GM13977 (cell line): Measurements from ENCODE around the gene SCAANT1.

Experiments
- DNase-seq: peaks from one replicate; pipeline ENCODE4 v3.0.0; 2012; ENCODE audit warnings: low spot score
- in situ Hi-C: fragments of 300-500 bp; cut with MboI; formaldehyde crosslinking; loops from one replicate; pipeline ENCODE4 v1.12.0; 2022; ENCODE audit warnings: low sequenced_read_pairs, low pct_unique_long_range_greater_than_20kb, mixed read lengths, inconsistent platforms; ENCODE audit not compliant: unreplicated experiment
- TF ChIP-seq, protein P1 (sequence below): IDR thresholded peaks from 2 replicates; pipeline ENCODE4 v1.5.1; 2012; ENCODE audit warnings: mild to moderate bottlenecking, control low read depth; ENCODE audit not compliant: insufficient read depth; ENCODE audit errors: extremely low read depth, missing control alignments

The SCAANT1 gene

GRCh38 chr3:63945558-63946096 is 33.4 kb upstream of the SCAANT1 start:
- TF ChIP-seq, protein P1, sequence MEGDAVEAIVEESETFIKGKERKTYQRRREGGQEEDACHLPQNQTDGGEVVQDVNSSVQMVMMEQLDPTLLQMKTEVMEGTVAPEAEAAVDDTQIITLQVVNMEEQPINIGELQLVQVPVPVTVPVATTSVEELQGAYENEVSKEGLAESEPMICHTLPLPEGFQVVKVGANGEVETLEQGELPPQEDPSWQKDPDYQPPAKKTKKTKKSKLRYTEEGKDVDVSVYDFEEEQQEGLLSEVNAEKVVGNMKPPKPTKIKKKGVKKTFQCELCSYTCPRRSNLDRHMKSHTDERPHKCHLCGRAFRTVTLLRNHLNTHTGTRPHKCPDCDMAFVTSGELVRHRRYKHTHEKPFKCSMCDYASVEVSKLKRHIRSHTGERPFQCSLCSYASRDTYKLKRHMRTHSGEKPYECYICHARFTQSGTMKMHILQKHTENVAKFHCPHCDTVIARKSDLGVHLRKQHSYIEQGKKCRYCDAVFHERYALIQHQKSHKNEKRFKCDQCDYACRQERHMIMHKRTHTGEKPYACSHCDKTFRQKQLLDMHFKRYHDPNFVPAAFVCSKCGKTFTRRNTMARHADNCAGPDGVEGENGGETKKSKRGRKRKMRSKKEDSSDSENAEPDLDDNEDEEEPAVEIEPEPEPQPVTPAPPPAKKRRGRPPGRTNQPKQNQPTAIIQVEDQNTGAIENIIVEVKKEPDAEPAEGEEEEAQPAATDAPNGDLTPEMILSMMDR: no peak
- in situ Hi-C loops: no loop called here
- DNase-seq: no peak

- in situ Hi-C loops: no loop called here
- TF ChIP-seq, protein P1: no peak
- no peak for DNase-seq
Measured at GRCh38 chr3:63943678-63944077, 31.5 kb upstream of the SCAANT1 start.

DNA sequence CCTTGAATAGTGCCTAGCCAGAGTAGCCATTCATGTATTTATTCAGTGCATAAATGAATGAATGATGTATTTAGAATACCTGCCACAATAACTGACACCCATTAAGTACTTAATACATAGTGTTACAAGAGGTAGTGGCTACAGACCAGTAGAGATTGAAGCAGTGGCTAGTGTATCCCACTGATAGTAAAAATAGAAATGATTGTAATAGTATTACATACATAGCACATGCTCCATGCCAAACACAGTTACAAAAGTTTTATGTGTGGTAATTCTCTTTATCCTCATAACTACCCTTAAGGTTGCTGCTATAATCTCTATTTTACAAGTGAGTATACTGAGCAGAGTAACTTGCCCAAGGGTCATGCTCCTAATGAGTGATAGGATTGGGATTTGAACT is 30.3 kb upstream of the SCAANT1 start:
- in situ Hi-C loops: no loop called here
- TF ChIP-seq, protein P1: no peak
- DNase-seq: no peak

GRCh38 chr3:63940389-63940757 is 28.2 kb upstream of the SCAANT1 start:
- TF ChIP-seq, protein P1: no peak
- in situ Hi-C loops: no loop called here

GRCh38 chr3:63937661-63938651 is 25.8 kb upstream of the SCAANT1 start:
- in situ Hi-C loops: no loop called here
- TF ChIP-seq, protein P1: no peak
- no peak for DNase-seq

More at GRCh38 chr3:63940389-63940757, 28.2 kb upstream of the SCAANT1 start:
- DNase-seq: no peak

DNA sequence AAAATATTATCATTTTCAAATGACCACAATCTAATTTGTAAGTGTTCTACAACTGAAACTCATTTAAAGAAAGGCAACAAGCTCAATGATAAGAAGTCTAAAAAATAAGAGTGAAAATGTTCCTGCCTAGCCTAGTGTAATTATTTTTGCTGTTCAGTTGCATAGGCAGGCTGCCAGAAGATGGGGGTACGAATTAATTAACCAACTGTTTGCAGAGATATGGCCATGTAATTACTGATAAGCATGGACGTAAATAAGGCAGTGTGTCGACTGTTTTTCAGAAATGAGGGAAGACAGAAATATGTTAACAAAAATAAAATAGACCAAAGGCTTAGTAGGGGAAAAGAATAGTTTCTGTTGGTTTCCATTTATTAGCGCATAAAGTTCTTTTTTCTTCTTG is 24.7 kb upstream of the SCAANT1 start:
- DNase-seq: no peak
- in situ Hi-C loops: no loop called here
- TF ChIP-seq, protein P1: no peak
